CD1c-positive myeloid dendritic cell (primary cell): ENCODE measurements around the gene ESPNL.
A peak's percentile ranks its signal among the peaks of the same experiment; 100 is the strongest.

ENCODE experiments used
- DNase-seq: peaks from one replicate; pipeline ENCODE4 v3.0.0-alpha.2; 2016; ENCODE audit errors: extremely low spot score

The ESPNL gene

GRCh38 chr2:238129166-238130010, 29.2 kb downstream of the ESPNL start:
- DNase-seq, result no peak

- no peak for DNase-seq
Measured at GRCh38 chr2:238130111-238130695, 30.1 kb downstream of the ESPNL start.

GRCh38 chr2:238130696-238131628, 30.8 kb downstream of the ESPNL start:
- no peak for DNase-seq

- DNase-seq, result no peak
Measured at GRCh38 chr2:238131761-238132462, 31.8 kb downstream of the ESPNL start.

- DNase-seq, result no peak
Measured at GRCh38 chr2:238132463-238133450, 32.6 kb downstream of the ESPNL start.

GRCh38 chr2:238133499-238134392, 33.6 kb downstream of the ESPNL start:
- DNase-seq, result no peak

GRCh38 chr2:238134393-238134785, 34.2 kb downstream of the ESPNL start:
- DNase-seq, result no peak

- no peak for DNase-seq
Measured at GRCh38 chr2:238135601-238136150, 35.5 kb downstream of the ESPNL start.

- DNase-seq, result peak; percentile 76
Measured at GRCh38 chr2:238136820-238137537, 36.8 kb downstream of the ESPNL start.

- DNase-seq, result no peak
Measured at GRCh38 chr2:238137885-238138284, 37.7 kb downstream of the ESPNL start.

GRCh38 chr2:238138331-238139195, 38.4 kb downstream of the ESPNL start, which contains the start of gene KLHL30:
KLHL30 (plus strand) TSS chr2:238138668; CDS start chr2:238140755, 2,087 bp downstream.
- no peak for DNase-seq

- DNase-seq, result no peak
Measured at GRCh38 chr2:238139196-238140039, 39.3 kb downstream of the ESPNL start.

GRCh38 chr2:238140040-238140439, 39.9 kb downstream of the ESPNL start:
- no peak for DNase-seq

- DNase-seq, result no peak
Measured at GRCh38 chr2:238140721-238141540, 40.8 kb downstream of the ESPNL start.

GRCh38 chr2:238141541-238142318, 41.6 kb downstream of the ESPNL start:
- peak; percentile 72 for DNase-seq
